ENCODE results near the gene KCNK7.
A peak's percentile ranks its signal among the peaks of the same experiment; 100 is the strongest.

The KCNK7 gene

GRCh38 chr11:65619281-65619928 lies 23.8 kb upstream of the KCNK7 start:
- TF ChIP-seq POLR2A (IDR thresholded peaks at IDR 0.05; ENCODE audit: extremely low read depth, insufficient read length) (no peak), MYC (IDR thresholded peaks at IDR 0.05; ENCODE audit: low read depth, low read length) (no peak), MAX (IDR thresholded peaks at IDR 0.05; ENCODE audit: low read depth, low read length) (no peak)
- TF ChIP-seq, protein P1, sequence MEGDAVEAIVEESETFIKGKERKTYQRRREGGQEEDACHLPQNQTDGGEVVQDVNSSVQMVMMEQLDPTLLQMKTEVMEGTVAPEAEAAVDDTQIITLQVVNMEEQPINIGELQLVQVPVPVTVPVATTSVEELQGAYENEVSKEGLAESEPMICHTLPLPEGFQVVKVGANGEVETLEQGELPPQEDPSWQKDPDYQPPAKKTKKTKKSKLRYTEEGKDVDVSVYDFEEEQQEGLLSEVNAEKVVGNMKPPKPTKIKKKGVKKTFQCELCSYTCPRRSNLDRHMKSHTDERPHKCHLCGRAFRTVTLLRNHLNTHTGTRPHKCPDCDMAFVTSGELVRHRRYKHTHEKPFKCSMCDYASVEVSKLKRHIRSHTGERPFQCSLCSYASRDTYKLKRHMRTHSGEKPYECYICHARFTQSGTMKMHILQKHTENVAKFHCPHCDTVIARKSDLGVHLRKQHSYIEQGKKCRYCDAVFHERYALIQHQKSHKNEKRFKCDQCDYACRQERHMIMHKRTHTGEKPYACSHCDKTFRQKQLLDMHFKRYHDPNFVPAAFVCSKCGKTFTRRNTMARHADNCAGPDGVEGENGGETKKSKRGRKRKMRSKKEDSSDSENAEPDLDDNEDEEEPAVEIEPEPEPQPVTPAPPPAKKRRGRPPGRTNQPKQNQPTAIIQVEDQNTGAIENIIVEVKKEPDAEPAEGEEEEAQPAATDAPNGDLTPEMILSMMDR (IDR thresholded peaks at IDR 0.05; ENCODE audit: low read depth, low read length) = no peak
- no peak overlapping the region for H3K4me3 ChIP-seq (ENCODE audit: low read depth, low read length)
- no peak for DNase-seq (ENCODE audit: low read depth)

GRCh38 chr11:65618763-65619162 lies 23.2 kb upstream of the KCNK7 start:
- no peak overlapping the region for H3K4me3 ChIP-seq (ENCODE audit: low read depth, low read length)
- no peak for DNase-seq (ENCODE audit: low read depth)
- TF ChIP-seq POLR2A (IDR thresholded peaks at IDR 0.05; ENCODE audit: extremely low read depth, insufficient read length) (no peak), MAX (IDR thresholded peaks at IDR 0.05; ENCODE audit: low read depth, low read length) (no peak), MYC (IDR thresholded peaks at IDR 0.05; ENCODE audit: low read depth, low read length) (no peak)
- TF ChIP-seq, protein P1 (IDR thresholded peaks at IDR 0.05; ENCODE audit: low read depth, low read length) = no peak

GRCh38 chr11:65617990-65618751 lies 22.6 kb upstream of the KCNK7 start:
- DNase-seq (ENCODE audit: low read depth) = no peak
- TF ChIP-seq MYC (IDR thresholded peaks at IDR 0.05; ENCODE audit: low read depth, low read length) (no peak), MAX (IDR thresholded peaks at IDR 0.05; ENCODE audit: low read depth, low read length) (no peak), POLR2A (IDR thresholded peaks at IDR 0.05; ENCODE audit: extremely low read depth, insufficient read length) (no peak)
- TF ChIP-seq, protein P1 (IDR thresholded peaks at IDR 0.05; ENCODE audit: low read depth, low read length) = no peak

DNA sequence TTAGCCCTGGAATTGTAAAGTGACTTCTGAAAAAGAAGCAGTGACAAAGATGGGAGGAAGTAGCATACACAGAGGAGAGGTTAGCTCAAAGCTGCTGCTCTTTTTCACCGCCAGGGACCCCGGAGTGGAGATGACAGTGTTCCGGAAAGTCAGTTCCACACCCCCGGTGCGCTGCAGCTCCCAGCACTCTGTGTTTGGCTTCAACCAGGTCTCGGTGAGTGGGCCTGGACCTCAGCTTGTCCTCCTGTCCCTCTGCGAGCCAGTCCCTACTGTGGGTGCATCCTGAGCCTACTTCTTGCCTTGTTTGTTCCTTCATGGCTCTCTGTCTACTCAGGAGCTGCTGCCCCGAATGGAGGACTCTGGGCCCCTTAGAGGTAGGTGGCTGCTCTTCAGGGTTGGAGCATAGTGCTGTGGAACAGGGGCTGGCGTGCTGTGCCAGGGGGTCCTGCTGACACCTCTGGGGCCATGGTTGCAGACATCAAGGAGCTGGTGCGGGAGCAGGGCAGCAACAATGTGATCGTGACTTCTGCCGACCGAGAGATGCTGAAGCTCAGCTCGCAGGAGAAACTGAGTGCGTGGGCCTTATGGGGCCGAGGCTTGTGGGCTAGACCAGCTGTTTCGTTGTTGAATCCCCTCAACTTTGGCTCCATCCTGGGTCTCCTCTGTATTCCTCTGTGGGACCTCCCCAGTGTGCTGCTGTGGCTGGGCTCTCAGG lies 21.7 kb upstream of the KCNK7 start:
- peak overlapping the region; percentile 89 for H3K4me3 ChIP-seq (ENCODE audit: low read depth, low read length)
- TF ChIP-seq MAX (IDR thresholded peaks at IDR 0.05; ENCODE audit: low read depth, low read length) (no peak), POLR2A (IDR thresholded peaks at IDR 0.05; ENCODE audit: extremely low read depth, insufficient read length) (no peak), MYC (IDR thresholded peaks at IDR 0.05; ENCODE audit: low read depth, low read length) (no peak)
- TF ChIP-seq, protein P1 (IDR thresholded peaks at IDR 0.05; ENCODE audit: low read depth, low read length) = no peak
- no peak for DNase-seq (ENCODE audit: low read depth)

More at GRCh38 chr11:65617990-65618751, 22.6 kb upstream of the KCNK7 start:
- H3K4me3 ChIP-seq (ENCODE audit: low read depth, low read length) = no peak overlapping the region

GRCh38 chr11:65616575-65617001 lies 21.0 kb upstream of the KCNK7 start:
- TF ChIP-seq POLR2A (IDR thresholded peaks at IDR 0.05; ENCODE audit: extremely low read depth, insufficient read length) = no peak
- no peak for TF ChIP-seq MAX (IDR thresholded peaks at IDR 0.05; ENCODE audit: low read depth, low read length)
- TF ChIP-seq MYC (IDR thresholded peaks at IDR 0.05; ENCODE audit: low read depth, low read length) = no peak
- TF ChIP-seq, protein P1 (IDR thresholded peaks at IDR 0.05; ENCODE audit: low read depth, low read length) = no peak
- no peak for DNase-seq (ENCODE audit: low read depth)

More at GRCh38 chr11:65616575-65617001, 21.0 kb upstream of the KCNK7 start:
- peak overlapping the region; percentile 89 for H3K4me3 ChIP-seq (ENCODE audit: low read depth, low read length)

Data from NB4 (cell line).